GDM1 (cell line): ENCODE measurements around the gene DNAAF6.
"Not testable (repeated sequence)": the region's sequence is repeated elsewhere in the genome, so short reads cannot be mapped to it uniquely, and the experiment has no call there.

Source experiments
- DNase-seq: peaks from one replicate; lab custom pipeline; 2025; lab: John Stamatoyannopoulos, UW

Gene DNAAF6

GRCh38 chrX:107205770-107206696 lies at the start of gene DNAAF6, which contains the start of gene NUP62CL:
TSS of gene DNAAF6 (plus strand) at chrX:107206611. CDS start at chrX:107212876, 6,265 bp downstream.
TSS of gene NUP62CL (minus strand) at chrX:107206433. CDS start at chrX:107175146, 31,287 bp downstream.
- no peak for DNase-seq

GRCh38 chrX:107157618-107158017 lies 48.8 kb upstream of the DNAAF6 start:
- not testable (repeated sequence) for DNase-seq

- no peak for DNase-seq
Observed at GRCh38 chrX:107167163-107167921, 39.1 kb upstream of the DNAAF6 start.

GRCh38 chrX:107168257-107168656 lies 38.2 kb upstream of the DNAAF6 start:
- DNase-seq = no peak

- no peak for DNase-seq
Observed at GRCh38 chrX:107168712-107169111, 37.7 kb upstream of the DNAAF6 start.

GRCh38 chrX:107171369-107172102 lies 34.9 kb upstream of the DNAAF6 start:
- no peak for DNase-seq

- DNase-seq = no peak
Observed at GRCh38 chrX:107197319-107197718, 9.1 kb upstream of the DNAAF6 start.

GRCh38 chrX:107198074-107198473 lies 8.3 kb upstream of the DNAAF6 start:
- DNase-seq = not testable (repeated sequence)

- no peak for DNase-seq
Observed at GRCh38 chrX:107199491-107199890, 6.9 kb upstream of the DNAAF6 start.

GRCh38 chrX:107204068-107204605 lies 2.3 kb upstream of the DNAAF6 start:
- DNase-seq = no peak

- DNase-seq = no peak
Observed at GRCh38 chrX:107206697-107207065, 270 bp downstream of the DNAAF6 start.

- DNase-seq = no peak
Observed at GRCh38 chrX:107207089-107207488, 678 bp downstream of the DNAAF6 start.

GRCh38 chrX:107207943-107208342 lies 1.5 kb downstream of the DNAAF6 start:
- no peak for DNase-seq

GRCh38 chrX:107213477-107213876 lies 7.1 kb downstream of the DNAAF6 start:
- DNase-seq = no peak

- DNase-seq = no peak
Observed at GRCh38 chrX:107226757-107227156, 20.3 kb downstream of the DNAAF6 start.

GRCh38 chrX:107227780-107228485 lies 21.5 kb downstream of the DNAAF6 start:
- DNase-seq = no peak

- DNase-seq = no peak
Observed at GRCh38 chrX:107228486-107228819, 22.0 kb downstream of the DNAAF6 start.

GRCh38 chrX:107272431-107272921 lies 66.1 kb downstream of the DNAAF6 start:
- no peak for DNase-seq

- DNase-seq = no peak
Observed at GRCh38 chrX:107273795-107274194, 67.4 kb downstream of the DNAAF6 start.

- DNase-seq = no peak
Observed at GRCh38 chrX:107288676-107289075, 82.3 kb downstream of the DNAAF6 start.

GRCh38 chrX:107290019-107290418 lies 83.6 kb downstream of the DNAAF6 start:
- no peak for DNase-seq
